Loucy (cell line): Measurements from ENCODE around the gene PAK2.

ENCODE experiments used
- CTCF ChIP-seq: fragments of 200-600 bp; sonication (generic); conservative IDR thresholded peaks from 2 replicates; pipeline ENCODE4 v1.5.1; 2014; ENCODE audit warnings: mild to moderate bottlenecking, antibody characterized with exemption, low read length
- EZH2phosphoT487 ChIP-seq: fragments of 200-600 bp; IDR thresholded peaks from 2 replicates; pipeline ENCODE4 v1.6.1; 2018; ENCODE audit warnings: antibody characterized with exemption, mild to moderate bottlenecking, moderate library complexity, borderline replicate concordance

DNA sequence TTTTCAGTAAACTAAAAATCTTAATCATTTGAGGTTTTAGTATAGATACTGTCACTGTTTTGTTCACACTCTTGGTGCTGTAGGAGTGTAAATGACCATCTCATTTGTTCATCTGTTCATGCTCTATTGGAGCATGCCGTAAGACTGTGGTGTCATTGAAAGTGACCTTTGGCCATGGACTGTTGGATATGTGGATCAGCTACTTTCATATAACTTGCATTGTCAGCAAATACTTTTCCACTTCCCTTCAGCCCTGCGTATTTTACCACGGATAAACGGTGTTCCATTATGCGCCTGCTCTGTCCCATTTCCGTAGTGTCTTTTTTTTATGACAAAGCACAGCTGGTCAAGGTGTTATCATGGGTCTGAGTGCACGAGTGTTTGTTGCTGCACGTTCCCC lies 95.4 kb downstream of the PAK2 start:
- TF ChIP-seq CTCF: no peak
- no peak for TF ChIP-seq EZH2phosphoT487
